Activated CD4-positive, alpha-beta memory T cell treated with anti-CD3 and anti-CD28 coated beads for 36 hours (primary cell): ENCODE data around the gene SCPEP1. TPM values are rescaled to one million over a fixed set of nuclear protein-coding genes. Genes with fewer than 3 reads are reported as not detected.

Source experiments
- CTCF ChIA-PET: fragments of 350-600 bp; sonication (Branson Sonifier 250); formaldehyde crosslinking; loops from one replicate; lab custom pipeline; 2021; ENCODE audit warnings: antibody characterized with exemption, inconsistent platforms; lab: Charles Lee
- POLR2A ChIA-PET: fragments of 350-600 bp; sonication (Branson Sonifier 250); formaldehyde crosslinking; loops from one replicate; lab custom pipeline; 2021; ENCODE audit warnings: antibody characterized with exemption; lab: Charles Lee
- DNase-seq: peaks from one replicate; pipeline ENCODE4 v3.0.0-alpha.2; 2020
- H3K27ac Mint-ChIP-seq: one replicate; pipeline ENCODE4 v1.8.0; 2021; ENCODE audit warnings: mixed read lengths
- H3K27me3 Mint-ChIP-seq: one replicate; pipeline ENCODE4 v1.8.0; 2021; ENCODE audit warnings: mixed read lengths
- H3K36me3 Mint-ChIP-seq: one replicate; pipeline ENCODE4 v1.8.0; 2021; ENCODE audit warnings: mixed read lengths
- H3K4me1 Mint-ChIP-seq: one replicate; pipeline ENCODE4 v1.8.0; 2021; ENCODE audit warnings: low read depth, mixed read lengths
- H3K4me3 Mint-ChIP-seq: one replicate; pipeline ENCODE4 v1.8.0; 2021; ENCODE audit warnings: mild to moderate bottlenecking, mixed read lengths
- H3K9me3 Mint-ChIP-seq: one replicate; pipeline ENCODE4 v1.8.0; 2021; ENCODE audit warnings: mixed read lengths
- intact Hi-C: fragments of 100-400 bp; cut with micrococcal nuclease; formaldehyde crosslinking; loops from one replicate; pipeline ENCODE4 v1.15.1; 2023
- total RNA-seq, 2 experiments: library from RNA; stranded (reverse); gene quantifications; one replicate each; pipeline ENCODE4 v1.2.3, GENCODE V29; 2021

Gene SCPEP1, protein sequence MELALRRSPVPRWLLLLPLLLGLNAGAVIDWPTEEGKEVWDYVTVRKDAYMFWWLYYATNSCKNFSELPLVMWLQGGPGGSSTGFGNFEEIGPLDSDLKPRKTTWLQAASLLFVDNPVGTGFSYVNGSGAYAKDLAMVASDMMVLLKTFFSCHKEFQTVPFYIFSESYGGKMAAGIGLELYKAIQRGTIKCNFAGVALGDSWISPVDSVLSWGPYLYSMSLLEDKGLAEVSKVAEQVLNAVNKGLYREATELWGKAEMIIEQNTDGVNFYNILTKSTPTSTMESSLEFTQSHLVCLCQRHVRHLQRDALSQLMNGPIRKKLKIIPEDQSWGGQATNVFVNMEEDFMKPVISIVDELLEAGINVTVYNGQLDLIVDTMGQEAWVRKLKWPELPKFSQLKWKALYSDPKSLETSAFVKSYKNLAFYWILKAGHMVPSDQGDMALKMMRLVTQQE
- 10 to 100 TPM; 17.9 to 24.9 TPM for total RNA-seq

DNA sequence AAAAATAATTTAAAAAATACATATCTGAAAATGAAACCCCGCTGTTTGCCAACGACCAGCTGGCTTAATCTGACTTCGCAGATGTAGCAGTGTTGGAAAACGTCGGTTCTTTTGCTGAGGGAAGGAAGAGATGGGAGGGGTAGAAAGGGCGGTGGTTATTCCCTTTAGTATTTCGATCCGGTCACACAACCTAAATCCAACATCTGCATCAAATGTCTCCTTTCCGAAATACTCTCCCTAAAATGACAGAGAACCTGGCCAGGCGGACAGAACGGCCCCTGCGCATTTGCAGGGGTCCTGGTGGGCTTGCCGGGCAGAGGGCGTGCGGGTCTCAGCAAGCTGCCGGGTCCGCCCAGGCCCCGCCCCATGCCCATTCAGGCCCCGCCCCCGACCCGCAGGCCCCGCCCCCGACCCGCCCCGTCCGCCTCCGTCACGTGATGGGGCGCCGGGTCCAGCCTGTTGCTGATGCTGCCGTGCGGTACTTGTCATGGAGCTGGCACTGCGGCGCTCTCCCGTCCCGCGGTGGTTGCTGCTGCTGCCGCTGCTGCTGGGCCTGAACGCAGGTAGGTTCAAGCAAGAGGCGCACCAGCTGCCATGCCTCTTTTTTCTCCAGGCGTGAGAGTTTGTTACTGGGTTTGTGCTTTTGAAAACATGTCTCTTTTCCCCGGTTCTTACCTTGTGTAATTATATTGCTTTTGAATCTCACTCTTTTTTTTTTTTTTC is at the start of gene SCPEP1:
SCPEP1 (plus strand) TSS at position 459 of the 723 bp plus-strand sequence; CDS start at position 488, 29 bp downstream.
- H3K4me1 Mint-ChIP-seq = peaks cover 18% of the 10 kb centered on the region
- no peaks in the 10 kb centered on the region for H3K9me3 Mint-ChIP-seq
- peak; percentile 89 for DNase-seq
- CTCF ChIA-PET = interaction anchor here (0.7 to 2.1 kb wide), 5 partner anchors 13 to 464 kb away, joined by 3 to 6 read pairs (median 4); no protein-coding TSS in a partner anchor
- POLR2A ChIA-PET = interaction anchor here (0.6 to 1.5 kb wide), 6 partner anchors 9 to 144 kb away, joined by 3 to 6 read pairs (median 3); partner anchors contain the start of genes AKAP1, C17orf67, DGKE and TRIM25
- H3K4me3 Mint-ChIP-seq = peak within 1 kb of the TSS; percentile 94
- H3K36me3 Mint-ChIP-seq = peaks cover 2% of the 10 kb centered on the region
- intact Hi-C loops = loop anchor here (1.0 to 5.0 kb wide), 3 partner anchors 17 to 107 kb away; partner anchors contain the start of genes AKAP1 and COIL
- no peaks in the 10 kb centered on the region for H3K27me3 Mint-ChIP-seq
- H3K27ac Mint-ChIP-seq = peak within 1 kb of the TSS; percentile 77

DNA sequence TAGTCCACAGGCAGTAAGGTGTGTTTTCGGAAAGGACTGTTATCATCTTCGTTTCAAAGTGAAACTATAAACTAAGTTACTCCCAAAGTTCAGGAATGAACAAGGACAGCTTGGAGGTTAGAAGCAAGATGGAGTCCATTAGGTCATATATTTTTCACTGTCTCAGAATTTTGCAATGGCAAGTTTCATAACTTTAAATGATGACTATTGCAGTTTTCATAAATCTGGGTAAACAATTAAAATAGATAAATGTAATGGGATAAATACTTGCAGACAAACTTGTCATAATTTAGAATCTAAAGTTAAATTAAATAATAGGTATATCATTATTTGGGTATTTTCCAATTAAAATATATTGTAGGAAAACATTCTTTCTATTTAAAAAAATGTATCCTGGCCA is 49.3 kb upstream of the SCPEP1 start:
- POLR2A ChIA-PET = no interaction called here
- Mint-ChIP-seq H3K36me3 (peaks cover 14% of the 10 kb centered on the region), H3K9me3 (peaks cover 22% of the 10 kb centered on the region), H3K4me1 (no peaks in the 10 kb centered on the region), H3K27me3 (no peaks in the 10 kb centered on the region), H3K4me3 (no peak overlapping the region), H3K27ac (no peak overlapping the region)
- intact Hi-C loops = no loop called here
- CTCF ChIA-PET = interaction anchor here (1.2 kb wide), 1 partner anchor 11 kb away, joined by 3 read pairs; no protein-coding TSS in a partner anchor
- DNase-seq = no peak

GRCh38 chr17:56929362-56929969 is 48.5 kb upstream of the SCPEP1 start:
- DNase-seq = no peak
- Mint-ChIP-seq H3K27ac (no peak overlapping the region), H3K9me3 (peaks cover 22% of the 10 kb centered on the region), H3K4me1 (no peaks in the 10 kb centered on the region), H3K4me3 (no peak overlapping the region), H3K27me3 (no peaks in the 10 kb centered on the region), H3K36me3 (peaks cover 20% of the 10 kb centered on the region)
- intact Hi-C loops = no loop called here
- POLR2A ChIA-PET = no interaction called here
- CTCF ChIA-PET = interaction anchor here (0.9 to 1.2 kb wide), 2 partner anchors 10 to 110 kb away, joined by 3 to 7 read pairs; no protein-coding TSS in a partner anchor

GRCh38 chr17:56930739-56931337 is 47.1 kb upstream of the SCPEP1 start:
- intact Hi-C loops = no loop called here
- no peaks in the 10 kb centered on the region for H3K27me3 Mint-ChIP-seq
- POLR2A ChIA-PET = interaction anchor here (0.6 kb wide), 1 partner anchor 16 kb away, joined by 3 read pairs; no protein-coding TSS in a partner anchor
- no peak for DNase-seq
- H3K36me3 Mint-ChIP-seq = peaks cover 23% of the 10 kb centered on the region
- H3K27ac Mint-ChIP-seq = no peak overlapping the region
- peaks cover 22% of the 10 kb centered on the region for H3K9me3 Mint-ChIP-seq
- no peak overlapping the region for H3K4me3 Mint-ChIP-seq
- no peaks in the 10 kb centered on the region for H3K4me1 Mint-ChIP-seq
- CTCF ChIA-PET = no interaction called here

DNA sequence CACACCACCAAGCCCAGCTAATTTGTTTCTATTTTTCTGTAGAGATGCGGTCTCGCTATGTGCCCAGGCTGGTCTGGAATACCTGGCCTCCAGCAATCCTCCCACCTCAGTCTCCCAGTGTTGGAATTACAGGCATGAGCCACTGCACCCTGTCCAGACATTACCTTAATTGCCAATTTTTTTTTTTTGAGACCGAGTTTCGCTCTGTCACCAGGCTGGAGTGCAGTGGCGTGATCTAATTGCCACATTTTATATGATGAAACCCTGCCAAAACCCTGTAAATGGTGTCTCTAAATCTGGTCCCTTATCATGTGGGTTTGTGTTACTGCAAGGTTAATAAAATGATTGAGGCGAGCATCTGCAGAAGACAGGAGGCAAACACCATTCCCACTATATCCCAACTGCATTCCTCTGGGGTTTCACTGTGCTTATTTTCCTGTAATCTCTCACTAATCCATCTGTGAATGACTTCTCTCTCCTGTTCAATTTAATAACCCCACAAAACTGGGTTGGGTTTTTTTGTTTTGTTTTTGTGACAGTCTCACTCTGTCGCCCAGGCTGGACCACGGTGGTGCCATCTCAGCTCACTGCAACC is 44.7 kb upstream of the SCPEP1 start:
- peaks cover 10% of the 10 kb centered on the region for H3K4me1 Mint-ChIP-seq
- H3K9me3 Mint-ChIP-seq = peaks cover 22% of the 10 kb centered on the region
- H3K27ac Mint-ChIP-seq = no peak overlapping the region
- no peak overlapping the region for H3K4me3 Mint-ChIP-seq
- DNase-seq = no peak
- CTCF ChIA-PET = interaction anchor here (1.5 kb wide), 1 partner anchor 113 kb away, joined by 4 read pairs; no protein-coding TSS in a partner anchor
- peaks cover 41% of the 10 kb centered on the region for H3K36me3 Mint-ChIP-seq
- intact Hi-C loops = no loop called here
- H3K27me3 Mint-ChIP-seq = no peaks in the 10 kb centered on the region
- POLR2A ChIA-PET = interaction anchor here (1.4 kb wide), 1 partner anchor 20 kb away, joined by 4 read pairs; the partner anchor contains the start of gene TRIM25

DNA sequence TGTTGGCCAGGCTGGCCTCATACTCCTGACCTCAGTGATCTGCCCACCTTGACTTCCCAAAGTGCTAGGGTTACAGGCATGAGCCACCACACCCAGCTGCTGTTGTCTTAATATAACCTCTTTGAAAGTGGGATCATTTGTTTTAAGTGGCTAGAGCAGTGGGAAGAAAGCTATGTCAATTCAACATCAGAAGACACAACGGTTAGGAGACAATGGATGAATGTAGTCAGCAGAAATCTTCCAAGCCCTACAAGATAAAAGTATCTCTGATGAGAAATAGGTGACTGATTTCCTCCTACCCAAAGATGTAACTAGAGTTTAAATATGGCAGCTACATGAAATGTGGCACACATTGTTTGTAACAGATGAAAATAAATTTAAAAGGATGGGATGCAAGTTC is 44.1 kb upstream of the SCPEP1 start:
- Mint-ChIP-seq H3K27me3 (no peaks in the 10 kb centered on the region), H3K4me1 (peaks cover 13% of the 10 kb centered on the region), H3K27ac (no peak overlapping the region), H3K9me3 (peaks cover 22% of the 10 kb centered on the region), H3K36me3 (peaks cover 45% of the 10 kb centered on the region), H3K4me3 (no peak overlapping the region)
- DNase-seq = no peak
- intact Hi-C loops = no loop called here
- ChIA-PET CTCF (no interaction called here), POLR2A (interaction anchor here (1.4 kb wide), 1 partner anchor 20 kb away, joined by 4 read pairs; the partner anchor contains the start of gene TRIM25)

DNA sequence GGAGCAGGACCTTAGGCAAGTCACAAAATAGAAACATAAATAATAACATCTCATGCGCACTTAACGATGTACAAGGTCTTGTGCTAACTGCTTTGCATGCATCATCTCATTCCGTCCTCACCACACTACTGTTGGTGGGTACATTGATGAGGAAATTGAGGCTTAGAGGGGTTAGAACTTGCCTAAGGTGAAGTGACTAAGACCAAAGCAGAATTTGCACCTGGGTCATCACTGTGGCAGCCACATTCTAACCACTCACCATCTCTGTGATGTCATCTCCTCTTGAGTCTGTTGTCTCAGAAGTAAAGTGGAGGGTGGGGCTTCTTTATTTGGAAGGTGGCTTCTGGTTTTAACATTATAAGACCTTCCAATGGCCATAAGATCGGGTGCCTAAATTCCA is 43.7 kb upstream of the SCPEP1 start:
- peak; percentile 27 for DNase-seq
- Mint-ChIP-seq H3K4me3 (no peak overlapping the region), H3K27ac (no peak overlapping the region), H3K27me3 (no peaks in the 10 kb centered on the region), H3K9me3 (peaks cover 19% of the 10 kb centered on the region), H3K4me1 (peaks cover 13% of the 10 kb centered on the region), H3K36me3 (peaks cover 48% of the 10 kb centered on the region)
- intact Hi-C loops = no loop called here
- CTCF ChIA-PET = no interaction called here
- POLR2A ChIA-PET = interaction anchor here (1.4 kb wide), 1 partner anchor 21 kb away, joined by 4 read pairs; the partner anchor contains the start of gene TRIM25

- H3K4me1 Mint-ChIP-seq = peaks cover 13% of the 10 kb centered on the region
- DNase-seq = no peak
- ChIA-PET CTCF (interaction anchor here (0.6 kb wide), 1 partner anchor 12 kb away, joined by 3 read pairs; no protein-coding TSS in a partner anchor), POLR2A (no interaction called here)
- no peak overlapping the region for H3K4me3 Mint-ChIP-seq
- intact Hi-C loops = no loop called here
- peaks cover 50% of the 10 kb centered on the region for H3K36me3 Mint-ChIP-seq
- no peak overlapping the region for H3K27ac Mint-ChIP-seq
- no peaks in the 10 kb centered on the region for H3K27me3 Mint-ChIP-seq
- H3K9me3 Mint-ChIP-seq = peaks cover 10% of the 10 kb centered on the region
Observed at GRCh38 chr17:56935461-56935860, 42.5 kb upstream of the SCPEP1 start.

DNA sequence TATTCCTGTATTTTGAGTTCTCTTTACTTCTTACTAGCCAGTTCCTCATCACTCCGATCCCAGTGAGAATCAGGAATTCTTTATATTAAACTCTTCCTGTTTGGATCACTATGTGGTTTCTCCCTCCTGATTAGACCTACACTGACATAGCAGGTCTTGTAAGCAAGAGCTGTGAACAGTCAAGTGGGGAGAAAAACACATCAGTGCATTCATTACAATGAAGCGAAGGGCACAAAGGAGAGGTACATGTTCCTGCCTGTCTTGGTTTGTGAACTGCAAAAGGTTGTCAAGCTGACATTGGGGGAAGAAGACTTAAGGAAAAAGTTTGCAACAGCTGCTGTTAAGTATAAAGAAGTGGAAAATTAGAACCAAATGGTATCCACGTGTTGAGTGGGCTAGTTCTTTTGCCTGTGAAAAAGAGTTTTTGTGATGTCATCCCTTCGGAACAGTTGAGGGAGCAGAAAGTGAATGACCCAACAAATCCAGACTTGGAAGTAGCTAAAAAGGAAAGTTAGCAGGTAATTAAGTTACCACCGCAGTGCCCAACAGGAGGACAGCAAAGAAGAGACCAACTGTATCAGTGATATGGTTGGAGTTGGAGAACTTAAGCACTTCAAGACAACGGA is 41.1 kb upstream of the SCPEP1 start:
- DNase-seq = no peak
- Mint-ChIP-seq H3K36me3 (peaks cover 51% of the 10 kb centered on the region), H3K4me3 (no peak overlapping the region), H3K27me3 (no peaks in the 10 kb centered on the region), H3K9me3 (no peaks in the 10 kb centered on the region), H3K4me1 (peaks cover 13% of the 10 kb centered on the region), H3K27ac (no peak overlapping the region)
- POLR2A ChIA-PET = no interaction called here
- intact Hi-C loops = no loop called here
- CTCF ChIA-PET = interaction anchor here (0.7 to 1.7 kb wide), 2 partner anchors 17 to 117 kb away, joined by 4 to 9 read pairs; no protein-coding TSS in a partner anchor

DNA sequence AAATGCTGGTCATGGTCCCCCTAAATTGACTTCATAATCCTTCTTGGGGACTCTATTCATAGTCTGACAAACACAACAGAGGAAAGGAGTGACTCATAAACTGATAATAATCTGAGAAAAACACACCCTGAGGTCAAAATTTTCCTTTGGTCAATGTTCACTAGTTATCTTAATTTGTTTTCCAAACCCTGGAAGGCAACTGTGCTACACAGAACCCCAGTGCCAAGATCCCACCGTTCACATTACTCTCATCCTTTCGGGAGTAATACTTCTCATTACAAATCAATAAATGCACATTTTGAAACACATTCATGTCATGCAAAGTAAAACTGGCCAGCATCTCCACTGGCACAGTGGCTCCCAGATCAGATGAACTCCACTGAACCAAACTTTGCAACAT is 40.2 kb upstream of the SCPEP1 start:
- Mint-ChIP-seq H3K27ac (no peak overlapping the region), H3K27me3 (no peaks in the 10 kb centered on the region), H3K9me3 (no peaks in the 10 kb centered on the region), H3K4me3 (no peak overlapping the region), H3K36me3 (peaks cover 49% of the 10 kb centered on the region), H3K4me1 (peaks cover 13% of the 10 kb centered on the region)
- ChIA-PET POLR2A (no interaction called here), CTCF (interaction anchor here (0.9 kb wide), 1 partner anchor 118 kb away, joined by 4 read pairs; no protein-coding TSS in a partner anchor)
- no peak for DNase-seq
- intact Hi-C loops = no loop called here
